IMR-90 (cell line): ENCODE measurements around the gene ESRRB. TPM values are rescaled to one million over a fixed set of nuclear protein-coding genes. Genes with fewer than 3 reads are reported as not detected.

ENCODE experiments used
- ATAC-seq: fragments of 200-7000 bp; cut with Tn5 transposase; 2 replicates; pipeline ENCODE4 v1.9.1; 2020; ENCODE audit warnings: low read depth, mild to moderate bottlenecking, moderate library complexity
- BruUV-seq: library from RNA; stranded (reverse); fragments of 400-500 nt; replicated peaks from 2 replicates; lab custom pipeline; 2021; lab: Mats Ljungman, UMichigan
- CTCF ChIA-PET: fragments of 300-600 bp; formaldehyde crosslinking; extraction: SDS; loops from one replicate; lab custom pipeline; 2021; ENCODE audit warnings: antibody characterized with exemption; lab: Yijun Ruan, JAX
- POLR2A ChIA-PET: fragments of 300-600 bp; sonication (Branson Sonifier 250); formaldehyde crosslinking; loops from one replicate; lab custom pipeline; 2022; ENCODE audit warnings: antibody characterized with exemption; ENCODE audit not compliant: unreplicated experiment; lab: Charles Lee
- DNase-seq: peaks from one replicate; pipeline ENCODE4 v3.0.0; 2013
- H2AFZ ChIP-seq: replicated peaks from 2 replicates; pipeline ENCODE3; 2013; ENCODE audit warnings: low read length, mild to moderate bottlenecking; ENCODE audit not compliant: poor library complexity
- H2AK5ac ChIP-seq: 2 replicates; pipeline ENCODE4 v1.6.1; 2013; ENCODE audit warnings: low read depth, low read length, inconsistent platforms
- H2AK9ac ChIP-seq: replicated peaks from 2 replicates; pipeline ENCODE3; 2013; ENCODE audit warnings: mild to moderate bottlenecking, low read depth, low read length, moderate library complexity; ENCODE audit not compliant: poor library complexity
- H2BK120ac ChIP-seq: 2 replicates; pipeline ENCODE4 v1.6.1; 2013; ENCODE audit warnings: low read depth, low read length, inconsistent platforms
- H2BK15ac ChIP-seq: 3 replicates; pipeline ENCODE4 v1.6.1; 2013; ENCODE audit warnings: low read depth, low read length, inconsistent platforms
- H2BK20ac ChIP-seq: 2 replicates; pipeline ENCODE4 v1.6.1; 2013; ENCODE audit warnings: low read depth, mild to moderate bottlenecking, inconsistent platforms, low read length, moderate library complexity
- H2BK5ac ChIP-seq: 2 replicates; pipeline ENCODE4 v1.6.1; 2013; ENCODE audit warnings: mild to moderate bottlenecking, low read depth, low read length, inconsistent platforms; ENCODE audit not compliant: poor library complexity, severe bottlenecking
- H3K14ac ChIP-seq: replicated peaks from 2 replicates; pipeline ENCODE4 v1.6.1; 2013; ENCODE audit warnings: low read depth, low read length, inconsistent platforms
- H3K18ac ChIP-seq: 2 replicates; pipeline ENCODE4 v1.6.1; 2013; ENCODE audit warnings: low read depth, low read length, control low read depth
- H3K23ac ChIP-seq: 2 replicates; pipeline ENCODE4 v1.6.1; 2013; ENCODE audit warnings: low read depth, low read length, inconsistent platforms
- H3K27ac ChIP-seq: 2 replicates; pipeline ENCODE4 v1.5.1; 2013; ENCODE audit warnings: mild to moderate bottlenecking, control low read depth, low read length; ENCODE audit not compliant: insufficient read depth
- H3K27me3 ChIP-seq: 2 replicates; pipeline ENCODE4 v1.6.1; 2013; ENCODE audit warnings: low read length; ENCODE audit not compliant: control insufficient read depth, insufficient read depth
- H3K36me3 ChIP-seq: 2 replicates; pipeline ENCODE4 v1.6.1; 2013; ENCODE audit warnings: low read length, mixed read lengths; ENCODE audit not compliant: control insufficient read depth, insufficient read depth
- H3K4ac ChIP-seq: 2 replicates; pipeline ENCODE4 v1.6.1; 2013; ENCODE audit warnings: low read depth, low read length, inconsistent platforms
- H3K4me1 ChIP-seq: 2 replicates; pipeline ENCODE4 v1.6.1; 2013; ENCODE audit warnings: low read length, mixed read lengths; ENCODE audit not compliant: control insufficient read depth, insufficient read depth
- H3K4me2 ChIP-seq: 2 replicates; pipeline ENCODE4 v1.6.1; 2013; ENCODE audit warnings: low read depth, mild to moderate bottlenecking, control low read depth, low read length, moderate library complexity
- H3K4me3 ChIP-seq: 2 replicates; pipeline ENCODE4 v1.5.1; 2013; ENCODE audit warnings: low read depth, mild to moderate bottlenecking, control low read depth, low read length, moderate library complexity; ENCODE audit not compliant: insufficient read depth
- H3K56ac ChIP-seq: 2 replicates; pipeline ENCODE4 v1.6.1; 2013; ENCODE audit warnings: low read length, inconsistent platforms; ENCODE audit not compliant: insufficient read depth; ENCODE audit errors: extremely low read depth
- H3K79me1 ChIP-seq, 2 experiments: 2 replicates each; pipeline ENCODE4 v1.6.1; 2013; ENCODE audit warnings: low read length in 2 of 2, inconsistent platforms in 1 of 2, low read depth in 1 of 2
- H3K9ac ChIP-seq: 2 replicates; pipeline ENCODE4 v1.6.1; 2013; ENCODE audit warnings: low read depth, low read length, control low read depth
- H3K9me1 ChIP-seq: 2 replicates; pipeline ENCODE4 v1.6.1; 2013; ENCODE audit warnings: low read length, inconsistent platforms; ENCODE audit not compliant: insufficient read depth
- H3K9me3 ChIP-seq: 2 replicates; pipeline ENCODE4 v1.6.1; 2013; ENCODE audit warnings: low read length; ENCODE audit not compliant: control insufficient read depth, insufficient read depth
- H4K20me1 ChIP-seq: 2 replicates; pipeline ENCODE4 v1.6.1; 2013; ENCODE audit warnings: low read length, inconsistent platforms; ENCODE audit not compliant: insufficient read depth
- H4K5ac ChIP-seq: 2 replicates; pipeline ENCODE4 v1.6.1; 2013; ENCODE audit warnings: mild to moderate bottlenecking, low read depth, low read length, control low read depth
- H4K8ac ChIP-seq, 2 experiments: 2 replicates each; pipeline ENCODE4 v1.6.1; 2013; ENCODE audit warnings: low read depth in 2 of 2, low read length in 2 of 2, control low read depth in 1 of 2, inconsistent platforms in 1 of 2
- H4K91ac ChIP-seq: 2 replicates; pipeline ENCODE4 v1.6.1; 2013; ENCODE audit warnings: low read depth, low read length, inconsistent platforms; ENCODE audit not compliant: insufficient read depth
- BHLHE40 ChIP-seq: fragments of 150-350 bp; IDR thresholded peaks from 2 replicates; pipeline ENCODE4 v1.6.1; 2016; ENCODE audit warnings: mild to moderate bottlenecking, low read depth, low read length
- CEBPB ChIP-seq: IDR thresholded peaks from 2 replicates; pipeline ENCODE4 v1.6.1; 2012; ENCODE audit warnings: low read depth, low read length, improper control_type of control experiment
- FOS ChIP-seq: fragments of 150-350 bp; IDR thresholded peaks from 2 replicates; pipeline ENCODE4 v1.6.1; 2016; ENCODE audit warnings: low read depth, low read length
- MAFK ChIP-seq: IDR thresholded peaks from 2 replicates; pipeline ENCODE4 v1.6.1; 2012; ENCODE audit warnings: low read depth, low read length, improper control_type of control experiment
- MAZ ChIP-seq: IDR thresholded peaks from 2 replicates; pipeline ENCODE4 v1.6.1; 2012; ENCODE audit warnings: low read depth, mild to moderate bottlenecking, low read length, improper control_type of control experiment, moderate library complexity, borderline replicate concordance
- MXI1 ChIP-seq: IDR thresholded peaks from 2 replicates; pipeline ENCODE4 v1.6.1; 2012; ENCODE audit warnings: low read depth, mild to moderate bottlenecking, low read length, moderate library complexity, borderline replicate concordance
- NFE2L2 ChIP-seq: fragments of 150-350 bp; IDR thresholded peaks from 2 replicates; pipeline ENCODE4 v1.6.1; 2016; ENCODE audit warnings: low read depth, mild to moderate bottlenecking, low read length
- POLR2A ChIP-seq: IDR thresholded peaks from 2 replicates; pipeline ENCODE4 v1.6.1; 2012; ENCODE audit warnings: mild to moderate bottlenecking, low read depth, low read length
- RAD21 ChIP-seq: IDR thresholded peaks from 2 replicates; pipeline ENCODE4 v1.6.1; 2012; ENCODE audit warnings: low read length, improper control_type of control experiment
- RCOR1 ChIP-seq: IDR thresholded peaks from 2 replicates; pipeline ENCODE4 v1.6.1; 2012; ENCODE audit warnings: mild to moderate bottlenecking, low read length, improper control_type of control experiment; ENCODE audit not compliant: insufficient replicate concordance
- RFX5 ChIP-seq: IDR thresholded peaks from 2 replicates; pipeline ENCODE4 v1.8.0; 2012; ENCODE audit warnings: low read depth, mild to moderate bottlenecking, low read length, moderate library complexity
- SMC3 ChIP-seq: fragments of 150-350 bp; IDR thresholded peaks from 2 replicates; pipeline ENCODE4 v1.6.1; 2016; ENCODE audit warnings: low read depth, mild to moderate bottlenecking, antibody characterized with exemption, low read length, moderate library complexity
- WGBS, 2 experiments: methylation state at CpG; one replicate each; pipeline versions ENCODE4 v1.1.5 to v1.1.7; 2013; ENCODE audit warnings: missing lambda C conversion rate in 2 of 2; ENCODE audit not compliant: insufficient read length in 1 of 2; ENCODE audit errors: extremely low coverage in 2 of 2; 5-methylcytosine and 5-hydroxymethylcytosine counted together
- dilution Hi-C: fragments of 300-500 bp; cut with HindIII; formaldehyde crosslinking; loops from one replicate; pipeline ENCODE4 v1.14.3; 2018; ENCODE audit warnings: low sequenced_read_pairs; ENCODE audit not compliant: unreplicated experiment
- in situ Hi-C: fragments of 300-500 bp; cut with MboI; formaldehyde crosslinking; loops from 3 replicates; pipeline ENCODE4 v1.14.3; 2019; ENCODE audit warnings: low sequenced_read_pairs, inconsistent platforms, mixed read lengths
- intact Hi-C: fragments of 100-400 bp; cut with micrococcal nuclease; formaldehyde crosslinking; loops from 2 replicates; pipeline ENCODE4 v1.10.0; 2022
- polyA plus RNA-seq, 3 experiments: library from polyadenylated mRNA; depleted of rRNA; stranded (reverse); fragments of >200 nt; gene quantifications; 2 replicates each; pipeline ENCODE4 v1.2.3, GENCODE V29; 2012; ENCODE audit warnings: low replicate concordance in 1 of 3
- total RNA-seq: library from RNA; depleted of rRNA; stranded (reverse); fragments of >200 nt; gene quantifications from 2 replicates; pipeline ENCODE4 v1.2.3, GENCODE V29; 2012

Gene ESRRB
- total and polyA plus RNA-seq, 2 of the 4 experiments (the other 2 are of a cell fraction): not detected

DNA sequence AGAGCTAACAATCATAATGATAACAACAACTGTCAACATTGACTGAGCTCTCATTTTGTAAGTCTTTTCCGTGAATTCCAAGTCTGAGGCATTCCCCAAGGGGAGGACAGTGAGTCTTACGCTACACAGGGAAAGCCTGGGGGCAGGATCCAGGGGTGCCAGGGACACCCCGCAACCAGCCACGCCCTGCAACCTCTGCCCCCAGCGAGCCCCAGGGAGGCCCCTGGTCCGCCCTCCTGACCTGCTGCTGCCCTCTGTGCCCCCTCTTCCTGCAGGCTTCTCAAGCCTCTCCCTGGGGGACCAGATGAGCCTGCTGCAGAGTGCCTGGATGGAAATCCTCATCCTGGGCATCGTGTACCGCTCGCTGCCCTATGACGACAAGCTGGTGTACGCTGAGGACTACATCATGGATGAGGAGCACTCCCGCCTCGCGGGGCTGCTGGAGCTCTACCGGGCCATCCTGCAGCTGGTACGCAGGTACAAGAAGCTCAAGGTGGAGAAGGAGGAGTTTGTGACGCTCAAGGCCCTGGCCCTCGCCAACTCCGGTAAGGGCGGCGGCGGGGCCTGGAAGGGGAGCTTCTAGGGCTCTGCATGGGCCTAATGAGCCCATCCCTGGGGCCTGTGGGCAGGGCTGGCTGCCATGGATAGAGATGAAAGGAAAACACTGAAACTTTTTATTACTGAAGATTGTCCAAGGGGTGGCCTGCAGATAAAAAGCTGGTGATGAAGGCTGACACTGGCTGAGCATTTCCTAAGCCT is 115.4 kb downstream of the ESRRB start:
- dilution Hi-C loops (no loop called here), in situ Hi-C loops (no loop called here), intact Hi-C loops (no loop called here)
- Histone ChIP-seq H3K14ac (no peak overlapping the region), H2AK9ac (no peak overlapping the region), H2BK5ac (no peak overlapping the region), H3K27me3 (no peaks in the 10 kb centered on the region), H2BK20ac (no peak overlapping the region), H3K56ac (no peak overlapping the region), H3K9me3 (no peaks in the 10 kb centered on the region), H3K4me2 (no peak overlapping the region), H3K23ac (no peak overlapping the region), H3K4me1 (no peaks in the 10 kb centered on the region), H2BK15ac (no peak overlapping the region), H4K20me1 (no peaks in the 10 kb centered on the region), H3K36me3 (no peaks in the 10 kb centered on the region), H4K5ac (no peak overlapping the region), H3K4me3 (no peak overlapping the region), H3K18ac (no peak overlapping the region), H2AK5ac (no peak overlapping the region), H4K91ac (no peak overlapping the region), H3K79me1 (no peaks in the 10 kb centered on the region), H3K4ac (no peak overlapping the region), H2AFZ (no peak overlapping the region), H3K9me1 (no peaks in the 10 kb centered on the region), H4K8ac (no peak overlapping the region), H2BK120ac (no peak overlapping the region), H3K9ac (no peak overlapping the region), H3K27ac (no peak overlapping the region)
- BruUV-seq: no TSS peak
- no peak for TF ChIP-seq BHLHE40
- TF ChIP-seq MAZ: no peak
- TF ChIP-seq POLR2A: no peak
- no peak for TF ChIP-seq NFE2L2
- no peak for TF ChIP-seq MAFK
- TF ChIP-seq FOS: no peak
- TF ChIP-seq MXI1: no peak
- no peak for TF ChIP-seq RCOR1
- no peak for TF ChIP-seq SMC3
- TF ChIP-seq RFX5: no peak
- no peak for TF ChIP-seq RAD21
- TF ChIP-seq CEBPB: no peak
- 75% methylated on average over 13 of the region's 22 CpGs; no CpG with 5 or more reads in 1 of the 2 experiments for WGBS, 2 experiments
- CTCF ChIA-PET: no interaction called here
- no peak for ATAC-seq
- no peak for DNase-seq
- POLR2A ChIA-PET: no interaction called here
